ENCODE measurements around the gene PDE11A.

The PDE11A gene

DNA sequence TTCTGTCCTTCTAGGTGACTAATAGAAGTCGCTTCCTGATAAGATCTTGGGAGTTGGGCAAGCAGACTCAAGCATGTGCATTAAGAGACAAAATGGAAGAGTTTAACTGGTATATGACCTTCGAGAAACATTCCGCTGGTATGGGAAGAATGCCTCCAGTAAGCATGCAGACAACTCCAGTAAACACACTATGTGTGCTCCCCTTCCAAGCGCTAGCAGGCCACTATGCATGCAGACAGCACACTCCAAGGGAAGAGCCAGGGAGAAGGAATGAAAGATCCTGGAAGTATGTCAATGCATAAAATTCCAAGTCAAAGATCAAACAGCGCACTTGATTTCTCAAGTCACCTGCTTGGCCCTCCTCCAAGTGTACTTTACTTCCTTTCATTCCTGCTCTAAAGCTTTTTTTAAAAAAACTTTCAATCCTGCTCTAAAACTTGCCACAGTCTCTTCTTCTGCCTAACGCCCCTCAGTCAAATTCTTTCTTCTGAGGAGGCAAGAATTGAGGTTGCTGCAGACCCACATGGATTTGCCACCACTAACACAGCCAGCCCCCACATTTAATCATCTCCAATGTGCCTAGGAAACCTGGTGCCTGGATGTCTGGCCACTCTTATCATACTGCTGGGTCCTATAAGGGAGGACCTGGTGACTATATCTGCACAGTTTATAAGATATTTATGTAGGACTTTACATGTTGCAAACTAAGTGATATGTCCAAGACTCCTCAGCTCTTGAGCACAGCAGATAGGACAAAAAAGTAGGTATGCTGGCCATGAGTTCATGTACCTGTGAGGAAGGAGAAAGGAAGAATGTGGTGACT, 239.8 kb downstream of the PDE11A start:
- TF ChIP-seq, protein P1, sequence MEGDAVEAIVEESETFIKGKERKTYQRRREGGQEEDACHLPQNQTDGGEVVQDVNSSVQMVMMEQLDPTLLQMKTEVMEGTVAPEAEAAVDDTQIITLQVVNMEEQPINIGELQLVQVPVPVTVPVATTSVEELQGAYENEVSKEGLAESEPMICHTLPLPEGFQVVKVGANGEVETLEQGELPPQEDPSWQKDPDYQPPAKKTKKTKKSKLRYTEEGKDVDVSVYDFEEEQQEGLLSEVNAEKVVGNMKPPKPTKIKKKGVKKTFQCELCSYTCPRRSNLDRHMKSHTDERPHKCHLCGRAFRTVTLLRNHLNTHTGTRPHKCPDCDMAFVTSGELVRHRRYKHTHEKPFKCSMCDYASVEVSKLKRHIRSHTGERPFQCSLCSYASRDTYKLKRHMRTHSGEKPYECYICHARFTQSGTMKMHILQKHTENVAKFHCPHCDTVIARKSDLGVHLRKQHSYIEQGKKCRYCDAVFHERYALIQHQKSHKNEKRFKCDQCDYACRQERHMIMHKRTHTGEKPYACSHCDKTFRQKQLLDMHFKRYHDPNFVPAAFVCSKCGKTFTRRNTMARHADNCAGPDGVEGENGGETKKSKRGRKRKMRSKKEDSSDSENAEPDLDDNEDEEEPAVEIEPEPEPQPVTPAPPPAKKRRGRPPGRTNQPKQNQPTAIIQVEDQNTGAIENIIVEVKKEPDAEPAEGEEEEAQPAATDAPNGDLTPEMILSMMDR (IDR thresholded peaks at IDR 0.05; ENCODE audit: extremely low read depth, insufficient read depth, missing control alignments): no peak
- in situ Hi-C loops (cut with MboI; ENCODE audit: low pct_unique_long_range_greater_than_20kb, low sequenced_read_pairs, unreplicated experiment): no loop called here
- DNase-seq (ENCODE audit: low spot score): no peak

DNA sequence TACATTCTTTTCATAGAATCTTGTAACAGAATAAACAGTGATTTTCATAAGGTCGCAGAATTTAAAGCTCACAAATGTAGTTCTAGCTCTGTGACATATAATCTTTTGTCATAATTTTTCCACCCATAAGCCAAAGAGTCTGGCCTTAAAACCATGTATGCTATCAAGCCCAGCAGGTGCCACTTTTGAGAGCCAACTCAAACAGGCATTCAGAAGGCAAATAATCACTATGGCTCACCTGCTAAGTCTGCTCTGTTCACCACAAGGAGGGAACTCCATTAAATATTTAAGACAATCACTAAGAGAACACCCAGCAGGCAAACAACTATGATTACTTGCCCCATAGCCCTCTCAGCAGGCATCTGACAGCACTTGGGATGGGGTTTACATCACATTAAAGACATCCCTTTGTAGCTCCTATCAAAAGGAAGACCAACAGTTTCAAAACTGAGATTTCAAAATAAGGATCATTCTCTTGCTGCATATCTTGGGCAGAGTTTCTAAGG, 241.6 kb downstream of the PDE11A start:
- TF ChIP-seq, protein P1 (IDR thresholded peaks at IDR 0.05; ENCODE audit: extremely low read depth, insufficient read depth, missing control alignments): no peak
- no peak for DNase-seq (ENCODE audit: low spot score)
- in situ Hi-C loops (cut with MboI; ENCODE audit: low pct_unique_long_range_greater_than_20kb, low sequenced_read_pairs, unreplicated experiment): no loop called here

DNA sequence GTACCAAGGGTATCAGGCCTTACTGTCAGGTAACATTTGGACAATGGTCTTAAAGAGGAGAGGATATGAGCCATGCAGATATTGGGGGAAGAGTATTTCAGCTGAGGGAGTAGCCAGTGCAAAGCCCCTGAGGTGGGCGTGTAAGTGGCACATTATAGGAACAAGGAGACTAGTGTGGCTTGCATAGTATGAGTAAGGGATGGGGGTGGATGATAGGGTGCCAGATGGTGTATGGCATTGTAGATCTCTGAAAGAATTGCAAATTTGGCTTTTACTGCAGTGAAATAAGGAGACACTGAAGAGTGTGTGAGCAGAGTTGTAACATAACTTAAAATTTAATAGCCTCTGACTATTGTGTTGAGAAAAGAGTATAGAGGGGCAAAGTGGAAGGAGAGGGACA, 244.0 kb downstream of the PDE11A start:
- no peak for DNase-seq (ENCODE audit: low spot score)
- TF ChIP-seq, protein P1 (IDR thresholded peaks at IDR 0.05; ENCODE audit: extremely low read depth, insufficient read depth, missing control alignments): no peak
- in situ Hi-C loops (cut with MboI; ENCODE audit: low pct_unique_long_range_greater_than_20kb, low sequenced_read_pairs, unreplicated experiment): no loop called here

DNA sequence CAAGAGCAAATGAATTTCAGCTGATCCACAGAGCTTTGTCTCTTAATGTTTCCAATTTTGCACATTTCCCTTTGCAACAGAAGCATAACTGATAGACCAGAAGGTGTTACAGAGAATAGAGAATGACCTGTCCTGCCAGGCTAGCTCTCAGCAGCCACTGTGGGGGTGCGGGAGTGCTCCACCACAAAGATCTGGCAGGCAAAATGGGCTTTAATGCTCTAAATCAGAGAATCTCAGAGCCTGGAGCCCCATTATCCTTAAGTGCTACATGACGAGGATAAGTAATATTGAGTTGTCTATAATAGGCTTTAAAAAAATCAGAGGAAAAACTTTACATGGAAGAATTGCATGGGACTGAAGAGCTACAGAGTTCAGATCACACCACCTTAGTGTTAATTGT, 245.7 kb downstream of the PDE11A start:
- in situ Hi-C loops (cut with MboI; ENCODE audit: low pct_unique_long_range_greater_than_20kb, low sequenced_read_pairs, unreplicated experiment): no loop called here
- no peak for DNase-seq (ENCODE audit: low spot score)
- TF ChIP-seq, protein P1 (IDR thresholded peaks at IDR 0.05; ENCODE audit: extremely low read depth, insufficient read depth, missing control alignments): no peak

DNA sequence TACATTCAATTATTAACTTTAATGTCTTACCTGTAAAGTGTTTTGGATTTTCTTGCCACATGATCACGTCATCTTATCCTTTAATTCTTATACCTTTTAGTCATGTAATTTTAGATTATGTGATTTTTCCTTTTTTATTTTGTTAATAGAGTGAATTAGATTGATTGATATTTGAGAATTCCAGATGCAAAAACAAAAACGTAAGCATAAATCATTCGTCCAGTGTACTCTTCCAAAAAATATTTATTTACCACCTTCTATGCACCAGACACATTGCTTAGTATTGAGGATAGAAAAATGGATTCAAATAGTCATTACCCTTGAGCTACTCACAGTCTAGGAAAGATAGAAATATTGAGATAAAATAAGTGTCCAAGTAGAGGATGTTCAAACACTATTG, 249.6 kb downstream of the PDE11A start:
- DNase-seq (ENCODE audit: low spot score): no peak
- TF ChIP-seq, protein P1 (IDR thresholded peaks at IDR 0.05; ENCODE audit: extremely low read depth, insufficient read depth, missing control alignments): no peak
- in situ Hi-C loops (cut with MboI; ENCODE audit: low pct_unique_long_range_greater_than_20kb, low sequenced_read_pairs, unreplicated experiment): no loop called here

DNA sequence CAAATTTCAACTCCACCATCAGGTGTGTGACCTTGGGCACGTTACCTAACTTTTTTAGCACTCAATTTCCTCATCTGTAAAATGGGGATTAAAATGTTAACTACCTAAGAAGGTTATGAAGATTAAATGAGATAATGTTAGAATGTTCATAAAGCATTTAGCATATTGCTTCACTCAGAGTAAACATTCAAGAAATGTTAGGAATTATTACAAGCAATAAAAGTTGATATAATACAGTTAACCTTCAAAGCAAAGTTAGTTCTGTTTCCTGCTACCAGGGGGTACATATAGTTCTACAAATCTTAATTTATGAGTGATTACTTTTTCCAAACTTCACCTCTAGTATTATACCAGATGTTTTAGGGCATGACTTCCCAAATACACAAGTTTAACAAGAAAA, 254.2 kb downstream of the PDE11A start:
- TF ChIP-seq, protein P1 (IDR thresholded peaks at IDR 0.05; ENCODE audit: extremely low read depth, insufficient read depth, missing control alignments): no peak
- in situ Hi-C loops (cut with MboI; ENCODE audit: low pct_unique_long_range_greater_than_20kb, low sequenced_read_pairs, unreplicated experiment): no loop called here
- no peak for DNase-seq (ENCODE audit: low spot score)

Data from GM13977 (cell line).